Non-pigmented ciliary epithelial cell (primary cell): ENCODE measurements around the gene OCRL.
A peak's percentile ranks its signal among the peaks of the same experiment; 100 is the strongest.

Source experiments
- DNase-seq: peaks from one replicate; pipeline ENCODE4 v3.0.0-alpha.2; 2010; ENCODE audit warnings: low read depth

OCRL gene

DNA sequence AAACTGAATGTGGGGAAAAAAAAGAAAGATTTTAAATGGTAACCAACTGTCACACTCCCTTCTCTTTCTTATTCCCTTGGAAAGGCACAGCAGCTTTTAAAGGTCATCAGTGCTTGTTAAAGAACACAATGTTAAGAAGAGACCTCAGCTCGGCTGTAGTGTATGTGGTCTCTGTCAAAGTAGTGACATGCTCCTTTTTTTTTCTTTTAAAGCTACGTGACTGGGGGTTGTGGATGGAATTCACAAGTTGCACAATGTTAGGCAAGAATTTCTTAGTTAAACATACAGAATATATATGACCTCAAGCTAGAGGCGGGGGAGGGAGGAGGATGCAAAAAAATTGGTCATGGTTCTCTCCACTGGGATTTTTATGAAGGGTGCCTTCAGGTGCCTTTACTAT lies 45.6 kb downstream of the OCRL start:
- DNase-seq, result no peak

DNA sequence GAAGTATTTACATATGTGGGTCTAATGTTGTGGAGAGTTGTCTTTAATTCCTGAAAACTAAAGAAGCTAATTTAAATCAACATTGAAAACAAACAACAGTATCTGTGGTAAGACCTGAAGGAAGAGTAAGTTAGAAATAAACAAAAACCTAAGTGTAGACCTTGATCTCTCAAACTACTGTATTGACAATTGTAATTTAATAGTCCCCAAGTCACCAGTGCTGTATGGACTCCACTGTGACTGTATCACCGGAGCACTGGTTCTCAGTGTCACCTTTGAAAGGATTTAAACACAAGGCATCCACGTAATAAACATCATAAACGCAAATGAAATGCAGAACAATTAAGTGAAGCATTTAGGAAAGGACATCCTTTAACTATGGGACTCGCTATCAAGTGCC lies 46.4 kb downstream of the OCRL start:
- no peak for DNase-seq

DNA sequence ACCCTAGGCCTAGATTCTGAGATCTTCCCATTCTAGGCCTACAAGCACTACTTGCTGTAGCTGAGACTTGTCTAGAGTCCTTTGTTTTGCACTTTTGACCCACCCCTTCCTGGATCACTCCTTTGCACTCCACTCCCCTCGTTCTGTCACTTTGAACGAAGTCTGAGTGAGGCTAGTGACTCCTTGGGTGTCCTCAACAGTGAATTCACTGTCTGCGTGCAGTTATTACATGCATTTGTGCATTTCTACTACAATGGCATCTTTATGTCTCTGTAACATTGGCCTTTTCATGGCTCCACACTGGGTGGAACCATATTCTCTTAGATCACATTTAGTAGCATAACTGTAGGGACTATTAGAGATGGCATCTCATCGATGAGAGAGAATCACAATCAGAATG lies 50.5 kb downstream of the OCRL start:
- no peak for DNase-seq

DNA sequence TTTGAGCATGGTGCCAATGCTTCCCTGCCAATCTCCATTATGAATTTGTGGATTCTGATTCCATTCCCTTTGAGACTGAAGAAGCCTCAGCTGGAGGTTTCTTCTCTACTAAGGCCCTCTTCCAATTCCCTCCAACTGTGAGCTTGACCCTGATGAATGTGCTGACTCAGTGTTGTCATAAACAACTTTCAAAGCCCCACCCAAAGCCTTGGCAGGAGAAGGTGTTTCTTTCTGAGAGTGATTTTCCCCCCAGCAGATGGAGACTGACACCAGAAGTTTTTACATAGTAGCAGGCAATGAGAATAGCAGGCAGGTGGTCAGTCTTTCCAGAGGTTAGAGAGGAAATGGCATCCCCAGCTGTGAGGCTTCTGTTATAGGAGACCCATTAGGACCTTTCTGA lies 53.1 kb downstream of the OCRL start:
- no peak for DNase-seq

DNA sequence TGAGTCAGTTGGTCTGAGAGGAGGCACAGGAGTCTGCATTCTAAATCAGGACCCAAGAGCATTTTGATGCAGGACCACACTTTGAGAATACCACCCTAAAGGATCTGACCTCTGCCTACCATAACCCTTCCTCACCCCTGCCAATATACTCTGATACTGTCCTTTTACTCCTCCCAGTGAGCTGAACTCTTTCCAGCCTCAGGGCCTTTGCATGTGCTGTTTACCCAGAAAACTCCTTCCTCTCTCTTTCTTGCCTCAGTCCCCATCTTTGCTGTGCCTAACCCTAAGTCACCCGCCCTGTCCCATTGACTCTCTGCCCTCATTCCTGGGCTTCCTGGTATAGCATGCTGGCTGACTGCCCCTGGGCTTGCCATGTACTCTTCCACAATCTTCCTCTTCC lies 54.7 kb downstream of the OCRL start:
- no peak for DNase-seq

DNA sequence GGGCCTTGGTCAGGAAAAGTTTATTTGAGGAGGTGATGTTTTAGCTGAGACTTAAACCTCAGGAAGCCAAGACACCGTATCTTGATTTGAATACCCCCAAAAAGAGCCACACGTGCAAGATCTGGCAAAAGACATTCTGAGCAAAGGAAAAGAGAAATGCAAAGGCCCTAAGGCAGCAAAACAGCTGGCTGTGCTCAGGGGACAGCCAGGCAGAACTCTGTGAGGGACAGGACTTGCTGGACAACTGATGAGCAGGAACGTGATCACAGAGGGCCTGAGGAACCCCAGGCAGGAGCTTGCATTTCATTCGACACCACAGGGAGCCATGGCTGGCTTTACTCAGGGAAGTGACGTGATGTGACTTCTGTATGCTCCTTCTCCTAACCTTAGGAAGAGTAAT lies 56.0 kb downstream of the OCRL start:
- no peak for DNase-seq

DNA sequence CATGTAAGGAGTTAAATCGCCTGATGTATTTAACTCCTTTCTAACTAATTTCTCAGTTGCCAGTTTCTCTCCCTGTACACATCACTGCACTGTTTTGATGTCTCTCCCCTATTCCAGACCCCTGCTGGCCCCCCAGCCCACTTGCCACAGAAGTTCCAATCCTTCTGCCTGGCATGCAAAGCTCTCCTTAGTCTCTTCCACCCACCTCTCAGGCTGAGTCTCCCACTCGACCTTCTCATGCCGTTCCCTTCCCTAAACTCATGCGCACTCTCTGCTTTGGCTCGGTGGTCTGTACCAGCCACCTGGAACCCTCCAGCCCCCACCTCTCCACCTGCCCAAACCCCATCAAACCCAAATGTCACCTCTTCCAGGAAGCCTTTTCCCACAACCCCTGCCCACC lies 57.8 kb downstream of the OCRL start:
- no peak for DNase-seq

DNA sequence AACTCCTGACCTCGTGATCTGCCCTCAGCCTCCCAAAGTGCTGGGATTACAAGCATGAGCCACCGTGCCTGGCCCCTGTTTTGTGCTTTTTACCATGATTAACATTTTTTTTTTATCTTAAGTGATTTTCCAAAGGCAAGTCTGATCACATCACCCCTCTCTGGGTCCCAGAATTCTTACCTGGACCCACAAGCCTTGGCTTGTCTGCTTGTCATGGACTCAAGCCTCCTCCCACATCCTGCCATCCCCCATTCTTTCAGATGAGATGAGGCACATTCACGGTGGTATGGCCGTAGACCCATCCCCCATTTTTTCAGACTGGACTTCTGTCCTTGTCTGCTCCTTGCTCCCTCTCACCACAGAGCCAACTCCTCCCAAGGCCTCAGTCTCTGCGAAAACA lies 59.4 kb downstream of the OCRL start:
- DNase-seq, result no peak

DNA sequence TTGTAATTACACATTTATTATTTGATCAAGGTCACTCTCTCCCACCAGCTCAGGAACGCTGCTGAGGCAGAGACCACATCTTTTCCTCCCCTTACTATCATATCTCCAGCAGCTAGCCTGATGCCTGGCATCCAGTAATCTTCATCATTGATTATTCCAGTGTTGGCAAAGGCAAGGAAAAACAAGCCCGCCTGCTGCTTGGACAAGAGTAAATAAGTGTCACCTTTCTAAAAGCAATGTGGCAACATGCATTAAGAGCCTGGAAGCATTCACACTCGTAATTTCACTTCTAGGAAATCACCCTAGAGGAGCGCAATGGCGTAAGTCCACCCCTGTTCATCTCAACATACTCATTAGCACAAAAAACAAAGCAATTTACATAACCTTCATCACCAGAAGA lies 59.9 kb downstream of the OCRL start:
- DNase-seq, result no peak

DNA sequence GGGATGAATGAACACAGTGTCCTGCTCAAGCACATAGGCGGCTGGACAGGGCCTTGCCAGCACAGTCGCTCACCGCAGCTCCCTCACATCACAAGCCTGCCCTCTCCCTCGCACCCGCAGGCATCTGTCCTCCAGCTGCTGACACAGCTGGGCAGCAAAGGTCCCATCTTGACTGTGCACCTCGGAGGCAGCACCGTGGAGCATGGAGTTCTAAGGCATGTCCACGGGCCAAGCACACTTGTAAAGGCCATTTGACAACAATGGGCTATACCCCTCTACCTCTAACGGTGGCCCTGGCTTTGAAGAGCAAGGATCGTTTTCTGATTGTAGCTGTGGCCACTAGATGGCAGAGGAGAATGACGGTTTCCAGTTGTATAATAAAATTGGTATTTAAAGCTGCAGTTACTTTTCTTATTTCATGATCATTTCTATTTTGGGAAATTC lies 60.9 kb downstream of the OCRL start:
- no peak for DNase-seq

DNA sequence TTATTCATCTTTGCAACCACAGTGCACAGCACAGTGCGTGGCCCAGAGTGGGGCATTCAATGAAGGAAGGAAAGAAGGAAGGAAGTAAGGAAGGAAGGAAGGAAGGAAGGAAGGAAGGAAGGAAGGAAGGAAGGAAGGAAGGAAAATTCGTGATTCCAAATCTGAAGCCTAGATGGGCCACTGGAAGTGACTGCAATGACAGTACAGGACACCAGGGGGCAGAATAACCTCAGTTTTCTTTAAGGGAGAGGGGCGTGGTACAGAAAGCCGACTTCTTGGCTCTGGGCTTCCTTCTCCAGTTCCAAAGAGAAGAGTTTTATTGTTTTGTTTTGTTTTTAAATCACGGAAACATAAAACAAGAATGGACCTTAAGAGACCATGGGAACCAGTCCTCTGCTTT lies 66.9 kb downstream of the OCRL start:
- DNase-seq, result no peak

DNA sequence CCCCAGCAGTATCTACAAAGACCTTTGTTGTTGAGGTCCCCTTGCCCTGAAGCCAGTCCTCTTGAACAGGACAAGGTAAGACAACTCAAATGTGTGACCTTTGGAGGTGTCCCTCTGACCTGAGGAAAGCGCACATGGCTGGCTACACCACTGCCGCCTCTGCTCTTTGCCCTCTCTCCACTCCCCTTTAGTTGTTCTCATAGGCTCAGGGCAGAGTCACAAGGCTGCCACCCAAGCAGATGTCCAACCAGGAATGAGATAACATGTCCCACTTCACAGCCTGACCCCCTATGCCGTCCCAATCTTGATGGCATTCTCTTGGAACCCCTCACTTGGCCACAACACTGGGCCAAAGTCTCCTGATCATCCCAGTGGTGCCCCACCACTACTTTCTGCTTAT lies 68.4 kb downstream of the OCRL start:
- DNase-seq, result no peak

DNA sequence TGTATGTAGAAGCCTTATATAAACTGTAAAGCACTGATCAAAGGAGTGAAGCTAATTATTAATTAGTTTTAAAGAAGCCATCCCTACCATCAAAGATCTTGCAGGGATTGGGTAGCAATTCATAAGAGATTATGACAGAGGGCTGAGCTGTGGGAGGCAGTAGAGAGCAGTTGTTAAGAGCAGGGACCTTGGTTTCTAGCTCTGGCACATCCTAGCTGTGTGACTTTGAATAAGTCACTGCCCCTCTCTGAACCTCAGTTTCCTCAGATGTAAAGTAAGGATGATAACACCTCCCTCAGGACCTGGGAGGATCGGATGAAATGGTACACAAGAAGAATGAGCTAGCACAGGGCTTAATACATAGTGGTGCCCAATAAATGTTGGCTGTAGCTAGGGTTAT lies 69.3 kb downstream of the OCRL start:
- DNase-seq, result no peak

DNA sequence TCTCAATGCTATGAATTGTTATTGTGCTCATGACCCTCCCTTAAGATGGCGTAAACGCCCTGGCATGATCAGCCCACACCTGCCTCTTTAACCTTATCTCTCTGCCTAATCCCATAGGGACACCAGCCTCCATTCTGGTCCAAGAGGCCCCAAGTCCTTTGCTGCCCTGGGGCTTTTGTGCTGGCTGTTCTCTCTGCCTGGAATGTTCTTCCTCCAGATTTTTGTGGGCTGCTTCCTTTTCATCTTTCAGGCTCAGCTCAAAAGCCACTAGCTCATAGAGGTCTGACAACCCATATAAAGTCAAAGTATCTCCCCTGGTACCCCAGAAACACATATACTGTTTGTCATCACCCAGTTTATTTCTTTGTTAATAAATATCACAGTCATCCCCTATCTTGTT lies 72.3 kb downstream of the OCRL start:
- DNase-seq, result no peak

DNA sequence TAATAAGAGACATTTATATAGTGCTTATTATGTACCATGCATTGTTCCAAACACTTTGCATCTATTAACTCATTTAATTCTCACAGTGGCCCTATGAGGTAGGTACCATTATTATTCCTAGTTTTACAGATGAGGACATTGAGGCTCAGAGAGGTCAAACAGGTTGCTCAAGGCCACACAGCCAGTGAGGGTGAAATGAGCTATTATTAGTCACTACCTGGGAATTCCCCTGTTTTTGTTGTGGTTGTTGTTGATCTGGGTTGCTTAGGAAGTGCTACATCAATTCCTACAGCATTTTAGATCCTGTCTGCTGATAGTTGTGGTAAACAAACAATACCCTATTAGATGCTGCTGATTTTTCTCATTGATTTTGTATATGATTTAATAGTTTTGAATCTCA lies 73.5 kb downstream of the OCRL start:
- no peak for DNase-seq

DNA sequence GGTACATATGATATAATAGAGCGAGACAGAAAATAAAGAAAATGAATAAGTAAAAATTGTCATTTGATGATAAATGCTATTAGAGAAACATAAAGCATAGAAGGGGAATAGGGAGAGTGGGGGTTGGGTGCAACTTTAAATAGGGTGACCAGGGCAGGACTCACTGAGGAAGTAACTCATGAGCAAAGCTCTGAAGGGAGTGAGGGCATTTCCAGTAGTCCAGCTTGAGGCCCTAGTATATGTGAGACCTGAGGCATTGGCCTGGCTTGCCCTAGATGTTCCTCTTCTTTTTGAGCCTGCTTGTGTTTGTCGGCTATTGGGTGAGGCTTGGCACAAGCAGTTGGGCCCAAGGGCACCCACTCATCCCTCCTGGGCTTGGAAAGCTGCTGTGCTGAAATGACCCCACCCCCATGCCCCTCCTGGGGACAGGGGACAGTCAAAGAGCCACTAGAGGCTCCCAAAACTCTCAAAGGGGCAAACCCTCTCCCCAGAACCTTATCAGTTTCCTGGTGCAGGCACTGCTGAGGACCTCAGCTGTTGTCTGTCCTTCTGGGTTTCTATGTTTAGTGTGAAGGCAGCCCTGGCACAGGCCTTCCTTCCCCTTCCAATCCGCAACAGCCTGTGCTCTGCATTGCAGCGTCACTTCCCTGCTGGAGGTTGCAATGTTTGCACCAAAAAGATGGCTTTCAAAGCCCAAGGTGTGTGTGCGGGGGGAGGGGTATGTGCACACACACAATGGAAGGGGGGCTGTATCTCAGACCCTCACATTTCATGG lies 74.6 kb downstream of the OCRL start:
- no peak for DNase-seq

DNA sequence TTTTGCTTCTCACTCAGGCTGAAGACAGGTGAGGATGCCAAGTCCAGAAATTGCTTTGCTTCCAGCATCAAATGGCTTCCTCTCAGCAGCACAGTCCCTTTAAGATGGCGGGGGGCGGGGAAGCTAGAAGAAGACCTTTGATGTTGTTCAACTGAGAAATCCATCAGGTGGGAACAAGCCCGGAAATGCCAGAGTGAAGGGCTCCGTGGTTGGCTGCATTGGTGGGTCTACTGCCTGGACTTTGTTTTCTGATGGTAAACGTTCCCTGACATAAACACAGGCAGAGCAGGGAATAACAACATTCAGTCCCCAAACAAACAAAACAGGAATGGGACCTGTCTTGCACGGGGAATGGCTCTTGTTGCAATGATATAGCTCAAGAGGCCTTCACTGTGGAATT lies 77.4 kb downstream of the OCRL start:
- DNase-seq, result no peak

DNA sequence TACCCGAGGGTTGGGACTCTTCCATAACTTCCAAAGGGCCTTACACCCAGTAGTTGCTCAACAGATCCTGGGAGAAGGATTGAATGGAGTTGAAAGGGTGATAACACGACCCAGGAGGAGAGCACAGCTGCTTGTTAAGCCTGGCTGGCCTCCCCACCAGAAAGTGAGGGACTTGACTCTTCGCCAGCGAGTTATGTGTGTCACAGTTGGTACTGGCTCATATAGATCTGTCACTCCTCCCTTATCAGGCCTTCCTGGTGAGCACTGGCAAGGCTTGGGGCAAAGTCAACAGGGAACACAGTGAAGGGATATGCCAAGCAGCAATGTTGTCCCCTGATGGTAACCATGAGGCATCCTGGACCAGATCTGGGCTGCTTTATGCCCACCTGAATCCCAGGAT lies 78.9 kb downstream of the OCRL start:
- DNase-seq, result no peak

DNA sequence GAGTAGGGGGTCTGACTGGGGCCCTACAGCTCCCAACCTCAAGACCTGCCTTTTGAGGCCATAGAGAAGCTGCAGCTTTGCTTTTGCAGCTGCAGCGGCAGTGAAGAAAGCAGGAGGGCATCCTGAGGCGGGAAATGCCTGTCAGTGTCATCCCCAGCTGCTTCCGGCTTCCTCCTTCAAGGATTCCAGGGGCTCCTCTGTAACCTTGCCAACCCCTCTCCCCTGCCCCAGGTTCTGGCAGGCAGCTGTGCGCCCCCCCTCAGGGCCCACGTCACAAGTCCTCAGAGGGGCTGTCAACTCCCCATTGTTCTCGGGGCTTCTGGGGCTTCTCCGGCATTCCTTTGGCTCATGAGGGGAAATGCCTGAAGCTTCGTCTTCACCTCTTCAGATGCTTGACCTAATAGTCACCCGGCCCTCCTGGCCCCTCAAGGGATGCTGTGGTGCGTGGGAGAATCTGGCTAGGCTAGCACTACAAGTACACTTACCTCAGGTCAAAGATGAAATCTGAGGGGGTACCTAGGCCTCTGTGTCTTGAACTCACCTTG lies 82.8 kb downstream of the OCRL start:
- peak; percentile 35 for DNase-seq

DNA sequence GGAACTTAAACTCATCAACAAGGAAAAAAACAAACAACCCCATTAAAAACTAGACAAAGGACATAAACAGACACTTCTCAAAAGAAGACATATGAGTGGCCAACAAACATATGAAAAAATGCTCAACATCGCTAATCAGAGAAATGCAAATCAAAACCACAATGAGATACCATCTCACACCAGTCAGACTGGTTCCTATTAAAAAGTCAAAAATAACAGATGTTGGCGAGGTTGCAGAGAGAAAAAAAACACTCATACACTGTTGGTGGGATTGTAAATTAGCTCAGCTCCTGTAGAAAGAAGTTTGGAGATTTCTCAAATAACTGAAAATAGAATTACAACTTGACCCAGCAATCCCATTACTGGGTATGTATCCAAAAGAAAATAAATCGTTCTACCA lies 86.0 kb downstream of the OCRL start:
- DNase-seq, result no peak

DNA sequence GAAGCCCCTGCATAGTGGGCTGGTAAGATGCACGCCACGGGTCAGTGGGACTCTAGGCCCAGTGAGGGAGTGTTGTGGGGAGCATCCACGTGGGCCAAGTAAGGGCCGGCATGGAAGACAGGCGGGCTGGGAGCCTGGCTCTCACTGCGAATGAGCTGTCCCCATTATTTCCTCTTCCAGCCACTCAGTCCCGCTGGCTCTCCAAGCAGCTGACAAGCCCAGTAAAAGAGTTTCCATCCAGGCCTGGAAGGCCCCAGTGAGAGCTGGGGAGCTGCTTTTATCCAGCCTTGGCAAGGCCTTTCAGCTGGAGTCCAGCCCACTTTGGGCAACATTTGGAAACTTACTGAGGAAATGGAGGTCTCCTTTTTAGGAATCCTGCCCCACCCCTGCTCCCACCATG lies 89.8 kb downstream of the OCRL start:
- no peak for DNase-seq

DNA sequence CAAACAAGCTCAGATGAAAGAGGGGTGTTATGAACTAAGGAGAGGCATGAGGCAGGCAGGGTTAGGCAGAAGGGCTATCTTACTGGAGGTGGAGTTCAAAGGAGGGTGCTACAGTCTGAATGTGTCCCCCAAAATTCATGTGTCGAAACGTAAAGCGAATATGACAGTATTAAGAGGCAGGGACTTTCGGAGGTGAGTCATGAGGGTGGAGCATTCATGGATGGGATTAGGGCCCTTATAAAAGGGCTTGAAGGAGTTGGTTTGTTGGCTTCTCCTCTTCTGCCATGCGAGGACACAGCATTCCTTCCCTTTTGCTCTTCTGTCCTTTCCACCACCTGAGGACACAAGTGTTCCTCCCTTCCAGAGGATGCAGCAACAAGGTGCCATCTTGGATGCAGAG lies 91.8 kb downstream of the OCRL start:
- DNase-seq, result no peak

DNA sequence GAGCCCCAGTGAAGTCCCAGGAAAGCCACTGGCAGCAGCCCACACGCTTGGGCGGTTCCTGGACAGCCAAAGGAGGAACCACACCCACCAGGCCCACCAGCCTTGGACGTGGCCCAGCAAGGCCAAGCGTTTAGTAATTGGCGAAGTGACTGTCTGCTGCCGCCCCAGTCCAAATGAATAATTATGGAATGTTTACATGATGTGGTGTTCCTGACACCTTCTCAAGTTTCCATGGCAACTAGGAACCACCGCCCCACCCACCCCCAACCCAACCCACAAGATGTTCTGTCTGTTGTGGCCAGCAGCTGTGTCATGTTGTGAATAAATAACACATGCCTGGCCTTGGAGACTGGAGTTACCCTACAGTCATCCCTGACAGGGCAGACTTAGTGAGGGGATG lies 92.4 kb downstream of the OCRL start:
- no peak for DNase-seq

DNA sequence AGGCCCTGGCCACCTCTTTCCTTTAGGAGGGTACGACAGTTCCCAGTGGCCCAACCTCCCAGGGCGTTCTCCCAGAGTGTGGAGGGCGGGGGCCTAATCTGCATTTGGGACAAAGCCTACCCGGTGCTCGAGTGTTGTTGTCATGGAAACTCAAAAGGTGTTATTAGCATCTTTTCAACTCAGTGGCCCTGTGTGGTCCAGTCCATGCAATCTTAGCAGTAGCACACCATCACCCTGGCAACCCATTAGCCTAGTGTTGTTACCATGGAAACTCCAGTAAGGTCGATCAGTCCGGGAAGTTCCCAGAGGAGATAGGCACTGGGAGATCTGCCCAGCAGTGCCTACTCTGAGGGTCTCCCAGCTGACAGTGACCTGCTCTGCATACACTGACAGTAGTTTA lies 94.5 kb downstream of the OCRL start:
- DNase-seq, result no peak
